T-helper 17 cell (primary cell): ENCODE measurements around the gene FUT3. TPM values are rescaled to one million over a fixed set of nuclear protein-coding genes. Genes with fewer than 3 reads are reported as not detected.
A peak's percentile ranks its signal among the peaks of the same experiment; 100 is the strongest.

Experiments used
- ATAC-seq: fragments of 150-1000 bp; cut with Tn5 transposase; 2 replicates; pipeline ENCODE4 v1.10.0; 2021; ENCODE audit warnings: mild to moderate bottlenecking, moderate library complexity
- DNase-seq, 3 donors: peaks; one replicate each; pipeline versions ENCODE4 v3.0.0 to v3.0.0-alpha.2; 2020 to 2021
- H3K9me3 ChIP-seq: one replicate; pipeline ENCODE4 v1.7.0; 2013; ENCODE audit warnings: low read length, mild to moderate bottlenecking; ENCODE audit not compliant: control insufficient read depth, poor library complexity, severe bottlenecking
- H3K27ac Mint-ChIP-seq: one replicate; pipeline ENCODE4 v1.8.0; 2022; ENCODE audit warnings: mild to moderate bottlenecking, moderate library complexity, mixed read lengths
- H3K27me3 Mint-ChIP-seq: one replicate; pipeline ENCODE4 v1.8.0; 2022; ENCODE audit warnings: mixed read lengths
- H3K36me3 Mint-ChIP-seq: one replicate; pipeline ENCODE4 v1.8.0; 2022; ENCODE audit warnings: low read depth, mixed read lengths
- H3K4me1 Mint-ChIP-seq: one replicate; pipeline ENCODE4 v1.8.0; 2022; ENCODE audit warnings: mild to moderate bottlenecking, mixed read lengths
- H3K4me3 Mint-ChIP-seq: one replicate; pipeline ENCODE4 v1.8.0; 2022; ENCODE audit warnings: mild to moderate bottlenecking, moderate library complexity, mixed read lengths
- total RNA-seq, 4 donors: library from RNA in 2 of 4; stranded (reverse) in 2 of 4; gene quantifications; one replicate each; pipeline ENCODE4 v1.2.3 and lab custom pipeline; 2022 to 2026

FUT3 gene
- total RNA-seq, 2 donors from 2014 or later = 0.50 TPM; not detected in 1

GRCh38 chr19:5818594-5818993 lies 32.7 kb downstream of the FUT3 start:
- no peaks in the 10 kb centered on the region for H3K9me3 ChIP-seq
- DNase-seq (no peak), ATAC-seq (no peak)
- no peak overlapping the region for H3K4me3 Mint-ChIP-seq
- no peak overlapping the region for H3K27ac Mint-ChIP-seq
- peaks cover 10% of the 10 kb centered on the region for H3K4me1 Mint-ChIP-seq
- no peaks in the 10 kb centered on the region for H3K36me3 Mint-ChIP-seq
- no peaks in the 10 kb centered on the region for H3K27me3 Mint-ChIP-seq

GRCh38 chr19:5817218-5817617 lies 34.0 kb downstream of the FUT3 start:
- no peaks in the 10 kb centered on the region for H3K9me3 ChIP-seq
- Mint-ChIP-seq H3K27ac (no peak overlapping the region), H3K4me3 (no peak overlapping the region), H3K4me1 (peaks cover 10% of the 10 kb centered on the region), H3K36me3 (no peaks in the 10 kb centered on the region), H3K27me3 (no peaks in the 10 kb centered on the region)
- no peak for ATAC-seq
- DNase-seq = no peak

GRCh38 chr19:5814852-5815246 lies 36.4 kb downstream of the FUT3 start:
- H3K9me3 ChIP-seq = no peaks in the 10 kb centered on the region
- H3K27ac Mint-ChIP-seq = no peak overlapping the region
- H3K36me3 Mint-ChIP-seq = no peaks in the 10 kb centered on the region
- H3K4me1 Mint-ChIP-seq = peaks cover 10% of the 10 kb centered on the region
- H3K27me3 Mint-ChIP-seq = no peaks in the 10 kb centered on the region
- ATAC-seq = no peak
- no peak overlapping the region for H3K4me3 Mint-ChIP-seq
- no peak for DNase-seq

GRCh38 chr19:5814123-5814851 lies 37.0 kb downstream of the FUT3 start:
- Mint-ChIP-seq H3K4me3 (no peak overlapping the region), H3K36me3 (no peaks in the 10 kb centered on the region), H3K27ac (no peak overlapping the region), H3K27me3 (no peaks in the 10 kb centered on the region), H3K4me1 (peaks cover 8% of the 10 kb centered on the region)
- no peak for DNase-seq
- H3K9me3 ChIP-seq = no peaks in the 10 kb centered on the region
- ATAC-seq = no peak

GRCh38 chr19:5811117-5811516 lies 40.1 kb downstream of the FUT3 start:
- H3K27ac Mint-ChIP-seq = no peak overlapping the region
- no peaks in the 10 kb centered on the region for H3K27me3 Mint-ChIP-seq
- H3K4me1 Mint-ChIP-seq = no peaks in the 10 kb centered on the region
- no peaks in the 10 kb centered on the region for H3K9me3 ChIP-seq
- H3K36me3 Mint-ChIP-seq = no peaks in the 10 kb centered on the region
- DNase-seq (no peak), ATAC-seq (no peak)
- H3K4me3 Mint-ChIP-seq = no peak overlapping the region

- Mint-ChIP-seq H3K27ac (no peak overlapping the region), H3K4me1 (no peaks in the 10 kb centered on the region), H3K36me3 (no peaks in the 10 kb centered on the region), H3K4me3 (no peak overlapping the region), H3K27me3 (no peaks in the 10 kb centered on the region)
- no peaks in the 10 kb centered on the region for H3K9me3 ChIP-seq
- DNase-seq = no peak
- ATAC-seq = no peak
Observed at GRCh38 chr19:5809469-5809868, 41.8 kb downstream of the FUT3 start.

- ATAC-seq = no peak
- no peak overlapping the region for H3K4me3 Mint-ChIP-seq
- no peak for DNase-seq
- peak overlapping the region; percentile 19 for H3K27ac Mint-ChIP-seq
- H3K4me1 Mint-ChIP-seq = peaks cover 2% of the 10 kb centered on the region
- no peaks in the 10 kb centered on the region for H3K36me3 Mint-ChIP-seq
- no peaks in the 10 kb centered on the region for H3K27me3 Mint-ChIP-seq
- H3K9me3 ChIP-seq = no peaks in the 10 kb centered on the region
Observed at GRCh38 chr19:5809053-5809452, 42.2 kb downstream of the FUT3 start.

GRCh38 chr19:5808120-5808816 lies 43.0 kb downstream of the FUT3 start:
- Mint-ChIP-seq H3K36me3 (no peaks in the 10 kb centered on the region), H3K4me1 (peaks cover 6% of the 10 kb centered on the region), H3K27me3 (no peaks in the 10 kb centered on the region), H3K4me3 (no peak overlapping the region), H3K27ac (no peak overlapping the region)
- ATAC-seq = no peak
- DNase-seq = no peak
- no peaks in the 10 kb centered on the region for H3K9me3 ChIP-seq

GRCh38 chr19:5806905-5807304 lies 44.3 kb downstream of the FUT3 start:
- Mint-ChIP-seq H3K27ac (no peak overlapping the region), H3K36me3 (no peaks in the 10 kb centered on the region), H3K4me3 (peak overlapping the region; percentile 4), H3K4me1 (peaks cover 8% of the 10 kb centered on the region), H3K27me3 (peaks cover under 1% of the 10 kb centered on the region)
- ATAC-seq = no peak
- H3K9me3 ChIP-seq = no peaks in the 10 kb centered on the region
- no peak for DNase-seq

GRCh38 chr19:5806133-5806489 lies 45.1 kb downstream of the FUT3 start:
- ATAC-seq = no peak
- Mint-ChIP-seq H3K4me1 (peaks cover 10% of the 10 kb centered on the region), H3K27me3 (peaks cover 6% of the 10 kb centered on the region), H3K36me3 (no peaks in the 10 kb centered on the region), H3K4me3 (peak overlapping the region; percentile 25), H3K27ac (no peak overlapping the region)
- DNase-seq = no peak
- H3K9me3 ChIP-seq = no peaks in the 10 kb centered on the region

GRCh38 chr19:5805462-5806132 lies 45.7 kb downstream of the FUT3 start:
- H3K4me1 Mint-ChIP-seq = peaks cover 10% of the 10 kb centered on the region
- DNase-seq (peak; percentile 36 to 54 (median 42)), ATAC-seq (no peak)
- no peaks in the 10 kb centered on the region for H3K9me3 ChIP-seq
- peaks cover 11% of the 10 kb centered on the region for H3K27me3 Mint-ChIP-seq
- H3K36me3 Mint-ChIP-seq = no peaks in the 10 kb centered on the region
- H3K27ac Mint-ChIP-seq = no peak overlapping the region
- H3K4me3 Mint-ChIP-seq = peak overlapping the region; percentile 71

- peaks cover 10% of the 10 kb centered on the region for H3K4me1 Mint-ChIP-seq
Observed at GRCh38 chr19:5804516-5805461, 46.5 kb downstream of the FUT3 start, which contains the start of gene NRTN. TSS of gene NRTN (plus strand) at chr19:5805067. CDS start at chr19:5824166, 19,099 bp downstream.

More at GRCh38 chr19:5804516-5805461, 46.5 kb downstream of the FUT3 start, which contains the start of gene NRTN:
- no peaks in the 10 kb centered on the region for H3K9me3 ChIP-seq
- ATAC-seq (peak; percentile 35), DNase-seq (peak in 2 of 3 donors; percentile 52 to 59)
- peak within 1 kb of the TSS; percentile 87 for H3K4me3 Mint-ChIP-seq
- H3K27ac Mint-ChIP-seq = peak within 1 kb of the TSS; percentile 75
- peaks cover 13% of the 10 kb centered on the region for H3K27me3 Mint-ChIP-seq
- H3K36me3 Mint-ChIP-seq = no peaks in the 10 kb centered on the region
